SK-N-SH treated with all-trans-retinoic acid at 6 μM for 48 hours (cell line): Measurements from ENCODE around the gene UQCRC2.
A peak's percentile ranks its signal among the peaks of the same experiment; 100 is the strongest.

Experiments used
- ATAC-seq: fragments of 200-7000 bp; cut with Tn5 transposase; 3 replicates; pipeline ENCODE4 v1.9.1; 2020; ENCODE audit warnings: mild to moderate bottlenecking, moderate library complexity
- ARNTL ChIP-seq: fragments of 450-650 bp; formaldehyde crosslinking; IDR thresholded peaks from 2 replicates; pipeline ENCODE4 v1.5.0; 2020; ENCODE audit warnings: low read depth, mild to moderate bottlenecking, moderate library complexity, borderline replicate concordance
- BACH2 ChIP-seq: fragments of 250-450 bp; sonication (Bioruptor Pico); IDR thresholded peaks from 2 replicates; pipeline ENCODE4 v1.9.0; 2021; ENCODE audit warnings: mild to moderate bottlenecking, borderline replicate concordance
- CREB5 ChIP-seq: fragments of 250-450 bp; sonication (Bioruptor Pico); IDR thresholded peaks from 2 replicates; pipeline ENCODE4 v1.5.1; 2020; ENCODE audit warnings: low read depth, mild to moderate bottlenecking, moderate library complexity
- CSDC2 ChIP-seq: fragments of 250-450 bp; sonication (Bioruptor Pico); IDR thresholded peaks from 2 replicates; pipeline ENCODE4 v1.5.0; 2020; ENCODE audit warnings: mild to moderate bottlenecking, moderate library complexity
- CSRNP3 ChIP-seq: fragments of 250-450 bp; sonication (Bioruptor Pico); IDR thresholded peaks from 2 replicates; pipeline ENCODE4 v1.5.1; 2021; ENCODE audit warnings: mild to moderate bottlenecking, moderate library complexity
- GLIS3 ChIP-seq: fragments of 250-450 bp; sonication (Bioruptor Pico); IDR thresholded peaks from 2 replicates; pipeline ENCODE4 v1.5.0; 2020; ENCODE audit warnings: mild to moderate bottlenecking, moderate library complexity
- ISL1 ChIP-seq: fragments of 250-450 bp; sonication (Bioruptor Pico); IDR thresholded peaks from 2 replicates; pipeline ENCODE4 v2.1.2; 2022; ENCODE audit warnings: mild to moderate bottlenecking, moderate library complexity
- OSR1 ChIP-seq: fragments of 250-450 bp; sonication (Bioruptor Pico); IDR thresholded peaks from 2 replicates; pipeline ENCODE4 v1.8.0; 2022; ENCODE audit warnings: moderate library complexity, mild to moderate bottlenecking, inconsistent platforms
- PATZ1 ChIP-seq: fragments of 250-450 bp; sonication (Bioruptor Pico); IDR thresholded peaks from 2 replicates; pipeline ENCODE4 v1.8.0; 2020; ENCODE audit warnings: mild to moderate bottlenecking, moderate library complexity, borderline replicate concordance
- POU6F1 ChIP-seq: fragments of 250-450 bp; sonication (Bioruptor Pico); IDR thresholded peaks from 2 replicates; pipeline ENCODE4 v1.8.0; 2021; ENCODE audit warnings: low read depth, mild to moderate bottlenecking, moderate library complexity, borderline replicate concordance
- RARB ChIP-seq: fragments of 250-450 bp; sonication (Bioruptor Pico); IDR thresholded peaks from 2 replicates; pipeline ENCODE4 v1.8.0; 2021; ENCODE audit warnings: mild to moderate bottlenecking, moderate library complexity
- SNAI2 ChIP-seq: fragments of 250-450 bp; sonication (Bioruptor Pico); IDR thresholded peaks from 2 replicates; pipeline ENCODE4 v1.5.0; 2020; ENCODE audit warnings: mild to moderate bottlenecking, moderate library complexity
- TCF4 ChIP-seq: fragments of 250-450 bp; sonication (Bioruptor Pico); IDR thresholded peaks from 2 replicates; pipeline ENCODE4 v1.8.0; 2021; ENCODE audit warnings: mild to moderate bottlenecking, moderate library complexity, borderline replicate concordance
- TOX ChIP-seq: fragments of 250-450 bp; sonication (Bioruptor Pico); IDR thresholded peaks from 2 replicates; pipeline ENCODE4 v1.8.0; 2021; ENCODE audit warnings: mild to moderate bottlenecking, moderate library complexity, borderline replicate concordance
- TSHZ2 ChIP-seq: fragments of 250-450 bp; sonication (Bioruptor Pico); IDR thresholded peaks from 2 replicates; pipeline ENCODE4 v1.5.0; 2020; ENCODE audit warnings: mild to moderate bottlenecking, moderate library complexity
- ZFP3 ChIP-seq: fragments of 250-450 bp; sonication (Bioruptor Pico); IDR thresholded peaks from 2 replicates; pipeline ENCODE4 v1.5.0; 2020; ENCODE audit warnings: mild to moderate bottlenecking, moderate library complexity
- ZFP30 ChIP-seq: fragments of 450-650 bp; formaldehyde crosslinking; IDR thresholded peaks from 2 replicates; pipeline ENCODE4 v1.5.0; 2022; ENCODE audit warnings: mild to moderate bottlenecking, moderate library complexity
- ZNF565 ChIP-seq: fragments of 450-650 bp; formaldehyde crosslinking; conservative IDR thresholded peaks from 2 replicates; pipeline ENCODE4 v1.5.0; 2020; ENCODE audit warnings: low read depth, mild to moderate bottlenecking, moderate library complexity
- ZNF70 ChIP-seq: fragments of 450-650 bp; formaldehyde crosslinking; IDR thresholded peaks from 2 replicates; pipeline ENCODE4 v1.5.0; 2020; ENCODE audit warnings: mild to moderate bottlenecking, moderate library complexity

Gene UQCRC2

GRCh38 chr16:21950782-21951521 lies 2.2 kb upstream of the UQCRC2 start:
- TF ChIP-seq TCF4 (CRISPR knock-in tag) (no peak), ZNF70 (CRISPR knock-in tag) (no peak), BACH2 (CRISPR knock-in tag) (no peak), TOX (CRISPR knock-in tag) (no peak), CSDC2 (CRISPR knock-in tag) (no peak), ZFP3 (CRISPR knock-in tag) (no peak), ZNF565 (no peak), CSRNP3 (CRISPR knock-in tag) (no peak), PATZ1 (no peak), OSR1 (CRISPR knock-in tag) (no peak), ARNTL (CRISPR knock-in tag) (no peak), CREB5 (CRISPR knock-in tag) (no peak)
- no peak for ATAC-seq

GRCh38 chr16:21952040-21952792 lies 945 bp upstream of the UQCRC2 start:
- peak; percentile 64 for ATAC-seq
- no peak for TF ChIP-seq RARB (CRISPR knock-in tag)
- TF ChIP-seq TSHZ2 (CRISPR knock-in tag) = no peak
- no peak for TF ChIP-seq POU6F1 (CRISPR knock-in tag)
- no peak for TF ChIP-seq OSR1 (CRISPR knock-in tag)
- no peak for TF ChIP-seq ISL1 (CRISPR knock-in tag)
- no peak for TF ChIP-seq SNAI2 (CRISPR knock-in tag)
- no peak for TF ChIP-seq ZNF70 (CRISPR knock-in tag)
- TF ChIP-seq CSRNP3 (CRISPR knock-in tag) = no peak
- TF ChIP-seq TOX (CRISPR knock-in tag) = no peak
- no peak for TF ChIP-seq GLIS3 (CRISPR knock-in tag)
- TF ChIP-seq ZFP30 = no peak
- TF ChIP-seq, all 23 proteins: peak for 0
